NCI-H526 (cell line): ENCODE results near the gene AP1M1.

ENCODE experiments used
- DNase-seq, 2 experiments: peaks; one replicate each; lab custom pipeline; 2025; lab: John Stamatoyannopoulos, UW

The AP1M1 gene

GRCh38 chr19:16232127-16232526 lies 34.4 kb downstream of the AP1M1 start:
- no peak for DNase-seq

GRCh38 chr19:16232568-16232967 lies 34.9 kb downstream of the AP1M1 start:
- DNase-seq, result no peak

GRCh38 chr19:16233081-16233776 lies 35.5 kb downstream of the AP1M1 start:
- no peak for DNase-seq

GRCh38 chr19:16233836-16234551 lies 36.3 kb downstream of the AP1M1 start:
- DNase-seq, result no peak

GRCh38 chr19:16234552-16235445 lies 37.1 kb downstream of the AP1M1 start:
- DNase-seq, result no peak

- no peak for DNase-seq
Observed at GRCh38 chr19:16235811-16236652, 38.3 kb downstream of the AP1M1 start.

GRCh38 chr19:16244091-16244490 lies 46.4 kb downstream of the AP1M1 start:
- no peak for DNase-seq

GRCh38 chr19:16247353-16248182 lies 49.9 kb downstream of the AP1M1 start:
- DNase-seq, result peak in 1 of 2 experiments; percentile 66

- no peak for DNase-seq
Observed at GRCh38 chr19:16248380-16249023, 50.8 kb downstream of the AP1M1 start.

- DNase-seq, result no peak
Observed at GRCh38 chr19:16249826-16250404, 52.2 kb downstream of the AP1M1 start.

- DNase-seq, result no peak
Observed at GRCh38 chr19:16252459-16253205, 54.9 kb downstream of the AP1M1 start.

GRCh38 chr19:16254851-16255408 lies 57.2 kb downstream of the AP1M1 start:
- DNase-seq, result no peak

GRCh38 chr19:16257509-16258002 lies 59.8 kb downstream of the AP1M1 start:
- DNase-seq, result no peak

GRCh38 chr19:16258440-16258903 lies 60.8 kb downstream of the AP1M1 start:
- no peak for DNase-seq

- DNase-seq, result peak in 1 of 2 experiments; percentile 68
Observed at GRCh38 chr19:16259385-16260159, 61.9 kb downstream of the AP1M1 start.

GRCh38 chr19:16260160-16260811 lies 62.6 kb downstream of the AP1M1 start:
- DNase-seq, result no peak

- no peak for DNase-seq
Observed at GRCh38 chr19:16260812-16261161, 63.1 kb downstream of the AP1M1 start.
